ENCODE results near the gene SUV39H1.

The SUV39H1 gene

DNA sequence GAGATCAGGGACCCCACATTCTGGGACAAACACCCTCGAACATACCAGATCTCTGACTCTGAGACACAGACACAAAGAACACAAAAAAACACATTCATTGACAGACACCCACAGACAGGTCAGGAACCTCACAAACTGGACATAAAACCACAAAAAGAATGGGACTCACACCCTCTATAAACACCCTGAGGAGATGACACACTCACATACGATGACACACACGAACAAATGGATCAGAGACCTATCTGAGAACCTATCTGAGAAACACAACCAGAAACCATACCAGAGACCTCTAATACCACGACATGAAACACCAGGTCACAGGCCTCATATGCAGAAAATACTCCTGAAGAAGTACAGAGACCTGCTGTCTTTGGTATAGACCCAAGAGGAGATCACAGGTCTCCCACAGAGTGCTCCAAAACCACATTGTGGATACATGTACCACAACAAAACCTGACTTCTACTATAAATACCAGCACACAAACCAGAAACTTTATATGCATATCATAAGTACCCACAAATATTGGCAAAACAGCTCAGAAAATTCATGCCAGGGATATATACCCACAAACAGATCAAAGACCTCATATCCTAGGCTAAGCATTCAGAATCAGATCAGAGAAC is 19.5 kb downstream of the SUV39H1 start:
- DNase-seq: no peak

DNA sequence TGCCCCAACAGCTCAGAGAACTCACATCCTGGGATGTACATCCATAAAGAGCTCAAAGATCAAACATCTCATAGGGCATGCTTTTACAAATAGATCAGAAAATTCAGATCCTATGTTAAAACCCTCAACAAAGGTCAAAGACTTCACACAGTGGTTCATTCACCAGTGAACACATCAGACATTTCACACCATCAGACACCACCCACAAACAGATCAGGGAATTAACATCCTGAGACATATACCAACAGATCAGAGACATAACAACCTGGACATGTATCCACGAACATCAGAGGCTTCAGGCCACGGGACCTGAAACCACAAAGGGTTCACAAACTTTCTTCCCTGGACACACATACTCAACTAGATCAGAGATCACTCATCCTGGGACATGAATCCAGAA is 23.4 kb downstream of the SUV39H1 start:
- DNase-seq: no peak

DNA sequence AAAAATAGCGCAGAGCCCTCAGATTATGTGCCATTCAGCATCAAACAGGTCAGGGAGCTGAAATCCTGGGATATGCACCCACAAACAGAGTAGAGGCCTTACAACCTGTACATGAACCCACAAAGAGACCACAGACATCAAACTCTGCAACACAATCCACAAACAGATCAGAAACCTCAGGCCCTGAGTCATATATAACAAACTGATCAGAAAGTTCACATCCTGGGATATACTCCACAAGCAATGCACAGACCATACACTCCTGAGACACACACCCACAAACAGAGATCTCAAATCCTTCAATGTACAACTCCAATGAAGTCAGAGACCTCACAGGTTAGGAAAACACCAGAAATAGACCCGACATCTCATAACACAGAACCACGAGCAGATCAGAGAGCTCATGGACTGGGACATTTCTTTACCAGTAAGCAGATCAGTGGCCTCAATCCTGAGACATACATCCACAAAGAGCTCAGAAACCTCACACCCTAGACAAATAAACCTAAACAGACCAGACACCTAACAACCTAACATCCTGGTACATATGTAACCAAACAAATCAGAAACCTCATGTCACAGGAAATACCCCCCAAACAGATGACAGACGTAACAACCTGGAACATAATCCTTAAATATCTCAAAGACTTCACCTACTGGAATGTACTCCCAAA is 24.2 kb downstream of the SUV39H1 start:
- no peak for DNase-seq

DNA sequence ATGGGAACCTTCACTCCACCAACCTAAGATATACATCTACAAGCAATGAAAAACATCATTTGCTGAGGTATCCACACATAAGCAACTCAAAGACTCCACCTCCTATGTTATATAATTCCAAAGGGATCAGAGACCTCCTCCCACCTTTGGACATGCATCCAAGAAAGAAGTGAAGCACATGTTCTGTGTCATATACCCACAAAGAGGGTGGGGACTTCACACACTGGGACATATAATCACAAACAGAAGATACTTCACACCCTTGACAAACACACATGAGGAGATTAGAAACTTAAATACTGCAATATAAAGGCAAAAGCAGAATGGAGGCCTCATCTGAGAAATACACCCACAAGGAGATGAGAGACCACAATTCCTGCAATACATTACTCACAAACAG is 25.4 kb downstream of the SUV39H1 start:
- no peak for DNase-seq

GRCh38 chrX:48726596-48726995 is 30.1 kb downstream of the SUV39H1 start:
- DNase-seq: no peak

GRCh38 chrX:48728653-48729052 is 32.1 kb downstream of the SUV39H1 start:
- no peak for DNase-seq

GRCh38 chrX:48736303-48736702 is 39.8 kb downstream of the SUV39H1 start:
- no peak for DNase-seq

GRCh38 chrX:48736878-48737212 is 40.3 kb downstream of the SUV39H1 start:
- no peak for DNase-seq

- peak; percentile 89 for DNase-seq
Measured at GRCh38 chrX:48737213-48737938, 40.8 kb downstream of the SUV39H1 start.

- no peak for DNase-seq
Measured at GRCh38 chrX:48737940-48738339, 41.4 kb downstream of the SUV39H1 start.

DNA sequence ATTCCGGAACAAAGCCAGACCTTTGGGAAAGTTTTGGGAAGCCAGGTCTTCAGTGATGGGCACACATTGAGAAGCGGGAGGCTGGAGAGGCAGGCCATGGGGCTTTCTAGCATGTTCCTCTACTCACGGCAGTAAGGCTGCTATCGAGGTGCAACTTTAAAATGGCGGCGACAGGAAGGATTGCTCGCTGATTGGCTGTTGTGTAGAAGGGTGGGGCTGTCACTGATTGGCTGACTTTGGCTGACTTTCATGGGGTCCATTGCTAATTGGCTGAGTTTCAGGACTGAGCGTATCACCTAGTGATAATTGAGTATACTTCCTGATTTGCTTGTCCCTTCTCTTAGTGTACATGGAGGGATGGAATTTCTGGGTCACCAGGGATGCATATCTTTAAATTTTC is 45.3 kb downstream of the SUV39H1 start:
- no peak for DNase-seq

GRCh38 chrX:48745222-48745621 is 48.7 kb downstream of the SUV39H1 start:
- no peak for DNase-seq

- no peak for DNase-seq
Measured at GRCh38 chrX:48747415-48748016, 51.0 kb downstream of the SUV39H1 start.

- no peak for DNase-seq
Measured at GRCh38 chrX:48749182-48749581, 52.6 kb downstream of the SUV39H1 start.

DNA sequence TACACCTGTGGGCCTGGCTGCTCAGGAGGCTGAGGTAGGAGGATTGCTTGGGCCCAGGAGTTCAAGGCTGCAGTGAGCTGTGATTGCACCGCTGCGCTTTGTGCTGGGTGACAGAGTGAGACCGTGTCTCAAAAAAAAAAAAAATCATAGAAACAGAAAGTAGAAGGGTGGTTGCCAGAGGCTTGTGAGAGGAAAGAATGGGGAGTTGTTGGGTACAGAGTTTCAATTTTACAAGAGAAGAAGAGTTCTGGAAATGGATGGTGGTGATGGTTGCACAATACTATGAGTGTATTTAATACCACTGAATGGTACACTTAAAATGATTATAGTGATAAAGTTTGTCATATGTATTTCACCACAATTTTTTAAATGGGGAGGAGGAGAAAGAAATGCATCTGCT is 54.8 kb downstream of the SUV39H1 start:
- DNase-seq: no peak

DNA sequence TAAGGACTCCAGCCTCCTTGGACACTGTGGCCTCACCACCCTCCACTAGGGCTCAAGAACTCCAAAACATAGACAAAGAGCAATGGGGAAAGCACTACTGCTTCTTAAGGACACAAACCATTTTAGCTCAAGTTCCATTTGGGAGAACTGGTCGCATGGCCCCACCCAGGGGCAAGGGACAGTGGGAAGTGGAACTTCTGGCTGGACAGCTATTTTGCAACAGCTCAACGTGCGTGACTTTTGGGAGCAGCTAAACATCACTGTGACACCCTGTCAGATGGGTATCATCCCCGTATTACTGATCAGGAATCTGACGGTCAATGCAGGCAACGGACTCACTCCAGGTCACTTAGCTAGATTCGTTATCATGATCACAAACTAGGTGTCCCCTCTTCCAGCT is 56.0 kb downstream of the SUV39H1 start:
- DNase-seq: no peak

- DNase-seq: no peak
Measured at GRCh38 chrX:48753708-48754228, 57.2 kb downstream of the SUV39H1 start.

GRCh38 chrX:48754238-48754637 is 57.7 kb downstream of the SUV39H1 start:
- DNase-seq: no peak

Measured in stimulated activated CD4-positive, alpha-beta T cell treated with anti-CD3 and anti-CD28 coated beads, Interleukin-4, amount 100 ng/mL, for 24 hours (primary cell).